ENCODE data around the gene KRR1.
A peak's percentile ranks its signal among the peaks of the same experiment; 100 is the strongest.

KRR1 gene

GRCh38 chr12:75511116-75512048, at the start of gene KRR1:
KRR1 (minus strand) TSS chr12:75511609; CDS start chr12:75511597, 12 bp downstream.
- DNase-seq, result peak; percentile 96 to 99

- peak in 1 of 2 experiments; percentile 17 for DNase-seq
These were observed 48.8 kb upstream of the KRR1 start for GRCh38 chr12:75560167-75560566.

GRCh38 chr12:75558287-75558686, 46.9 kb upstream of the KRR1 start:
- DNase-seq, result no peak

- no peak for DNase-seq
These were observed 45.0 kb upstream of the KRR1 start for GRCh38 chr12:75556311-75556899.

GRCh38 chr12:75554556-75554880, 43.1 kb upstream of the KRR1 start:
- DNase-seq, result no peak

- no peak for DNase-seq
These were observed 42.6 kb upstream of the KRR1 start for GRCh38 chr12:75553836-75554555.

- DNase-seq, result no peak
These were observed 42.0 kb upstream of the KRR1 start for GRCh38 chr12:75553398-75553797.

GRCh38 chr12:75551477-75551876, 40.1 kb upstream of the KRR1 start:
- DNase-seq, result no peak

- no peak for DNase-seq
These were observed 39.2 kb upstream of the KRR1 start for GRCh38 chr12:75550401-75551240.

GRCh38 chr12:75549989-75550388, 38.6 kb upstream of the KRR1 start:
- DNase-seq, result no peak

- DNase-seq, result no peak
These were observed 37.5 kb upstream of the KRR1 start for GRCh38 chr12:75548879-75549278.

GRCh38 chr12:75545636-75546035, 34.2 kb upstream of the KRR1 start:
- DNase-seq, result no peak

GRCh38 chr12:75543529-75543928, 32.1 kb upstream of the KRR1 start:
- DNase-seq, result no peak

GRCh38 chr12:75542942-75543341, 31.5 kb upstream of the KRR1 start:
- no peak for DNase-seq

GRCh38 chr12:75539889-75540288, 28.5 kb upstream of the KRR1 start:
- DNase-seq, result no peak

GRCh38 chr12:75533239-75533638, 21.8 kb upstream of the KRR1 start:
- no peak for DNase-seq

GRCh38 chr12:75529826-75530225, 18.4 kb upstream of the KRR1 start:
- DNase-seq, result no peak

GRCh38 chr12:75529316-75529715, 17.9 kb upstream of the KRR1 start:
- no peak for DNase-seq

- DNase-seq, result no peak
These were observed 17.3 kb upstream of the KRR1 start for GRCh38 chr12:75528692-75529091.

- DNase-seq, result no peak
These were observed 16.9 kb upstream of the KRR1 start for GRCh38 chr12:75528272-75528671.

- DNase-seq, result peak in 1 of 2 experiments; percentile 74
These were observed 15.5 kb upstream of the KRR1 start for GRCh38 chr12:75526655-75527511.

GRCh38 chr12:75525263-75525662, 13.9 kb upstream of the KRR1 start:
- DNase-seq, result no peak

Data from SW 1271 (cell line).